Body of pancreas (tissue), 4 donors: ENCODE results near the gene WASL.

Source experiments
- CTCF ChIP-seq, 7 experiments: fragments of 450-650 bp in 4 of 7; fragments of 200-600 bp in 3 of 7; sonication (generic) in 3 of 7; IDR thresholded peaks; one replicate each; pipeline ENCODE4 v1.5.1; 2016 to 2019; ENCODE audit warnings: antibody characterized with exemption in 7 of 7
- POLR2A ChIP-seq, 3 donors: fragments of 450-650 bp; IDR thresholded peaks; one replicate each; pipeline ENCODE4 v1.6.1; 2016; ENCODE audit warnings: antibody characterized with exemption in 3 of 3, mild to moderate bottlenecking in 2 of 3

- no peak for TF ChIP-seq POLR2A (IDR thresholded peaks at IDR 0.05)
- peak in 1 of 7 experiments; percentile 19 for TF ChIP-seq CTCF (IDR thresholded peaks at IDR 0.05)
Measured at GRCh38 chr7:123748171-123748733, 551 bp downstream of the WASL start.
